HG03139 (cell line): ENCODE data around the gene LIMCH1.

Source experiments
- ATAC-seq: cut with Tn5 transposase; IDR thresholded peaks from one replicate; pipeline ENCODE4 v1.9.1; 2021; ENCODE audit not compliant: unreplicated experiment

LIMCH1 gene

DNA sequence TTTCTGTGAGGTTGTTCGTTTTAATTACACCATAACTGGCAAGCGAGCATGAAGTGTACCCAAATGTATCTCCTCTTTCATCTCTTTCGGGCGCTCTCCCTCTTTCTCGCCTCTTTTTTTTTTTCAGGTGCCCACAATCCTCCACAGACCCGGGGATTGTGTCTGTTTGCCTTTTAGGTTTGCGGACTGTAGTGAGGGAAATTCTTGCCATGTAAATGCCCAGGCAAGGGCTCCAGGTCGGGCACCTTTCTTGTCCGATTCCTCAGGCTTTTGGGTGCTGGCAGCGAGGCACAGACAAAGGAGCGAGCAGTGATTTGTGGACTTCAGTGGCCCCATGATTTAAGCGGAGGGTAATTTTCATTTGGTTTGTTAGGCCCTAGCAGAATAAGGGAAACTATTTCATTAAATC lies 211.7 kb downstream of the LIMCH1 start:
- ATAC-seq, result no peak
